H1 (cell line): ENCODE measurements around the gene ZNF839. TPM values are rescaled to one million over a fixed set of nuclear protein-coding genes. Genes with fewer than 3 reads are reported as not detected.

ENCODE experiments used
- CTCF ChIA-PET: fragments of 300-600 bp; sonication (Branson Sonifier 250); formaldehyde crosslinking; loops from one replicate; lab custom pipeline; 2021; ENCODE audit not compliant: partially characterized antibody; lab: Charles Lee
- POLR2A ChIA-PET: fragments of 300-600 bp; sonication (Branson Sonifier 250); formaldehyde crosslinking; loops from one replicate; lab custom pipeline; 2021; ENCODE audit warnings: inconsistent platforms; ENCODE audit not compliant: partially characterized antibody; lab: Charles Lee
- DNase-seq, 2 experiments: peaks; one replicate each; pipeline versions ENCODE4 v3.0.0 to v3.0.0-alpha.2; 2010 to 2022; ENCODE audit warnings: low spot score in 2 of 2, low read depth in 1 of 2, mixed read lengths in 1 of 2
- FAIRE-seq: peaks from 2 replicates; lab custom pipeline; 2011; peaks lifted over from hg19 to GRCh38; lab: Jason Lieb, UNC
- H2AFZ ChIP-seq: 2 replicates; pipeline ENCODE4 v1.8.1; 2012; ENCODE audit warnings: low read length, inconsistent platforms
- H2AK5ac ChIP-seq: 2 replicates; pipeline ENCODE4 v1.6.1; 2013; ENCODE audit warnings: low read depth, low read length
- H2BK120ac ChIP-seq: replicated peaks from 2 replicates; pipeline ENCODE3; 2013; ENCODE audit warnings: low read depth, low read length, inconsistent platforms
- H2BK12ac ChIP-seq: 2 replicates; pipeline ENCODE4 v1.6.1; 2013; ENCODE audit warnings: low read depth, low read length
- H2BK15ac ChIP-seq: 2 replicates; pipeline ENCODE4 v1.6.1; 2013; ENCODE audit warnings: low read length
- H2BK20ac ChIP-seq: 2 replicates; pipeline ENCODE4 v1.6.1; 2013; ENCODE audit warnings: low read length
- H2BK5ac ChIP-seq: 2 replicates; pipeline ENCODE4 v1.6.1; 2013; ENCODE audit warnings: low read depth, low read length
- H3K14ac ChIP-seq: 2 replicates; pipeline ENCODE4 v1.6.1; 2013; ENCODE audit warnings: inconsistent platforms; ENCODE audit not compliant: insufficient read length
- H3K18ac ChIP-seq: 2 replicates; pipeline ENCODE4 v1.6.1; 2013; ENCODE audit warnings: low read length; ENCODE audit errors: extremely low read depth
- H3K23ac ChIP-seq: 2 replicates; pipeline ENCODE4 v1.6.1; 2013; ENCODE audit warnings: inconsistent platforms; ENCODE audit not compliant: insufficient read length
- H3K23me2 ChIP-seq: 2 replicates; pipeline ENCODE4 v1.6.1; 2013; ENCODE audit warnings: low read depth, low read length
- H3K27ac ChIP-seq: 2 replicates; pipeline ENCODE4 v1.6.1; 2011; ENCODE audit warnings: low read depth, low read length, inconsistent platforms
- H3K27me3 ChIP-seq, 4 experiments: replicated peaks in 1 of 4; 1 replicate in 1 of 4; 2 replicates in 3 of 4; pipeline versions ENCODE4 v1.6.1 to v1.8.1; 2011 to 2013; ENCODE audit warnings: low read length in 3 of 4, mild to moderate bottlenecking in 3 of 4, inconsistent platforms in 2 of 4, mixed read lengths in 2 of 4, moderate library complexity in 1 of 4; ENCODE audit not compliant: control insufficient read depth in 3 of 4, insufficient read depth in 3 of 4; ENCODE audit errors: extremely low read depth in 1 of 4
- H3K36me3 ChIP-seq, 4 experiments: 2 replicates each; pipeline versions ENCODE4 v1.6.1 to v1.8.1; 2011 to 2013; ENCODE audit warnings: mild to moderate bottlenecking in 4 of 4, low read length in 3 of 4, moderate library complexity in 2 of 4, control low read depth in 1 of 4, inconsistent platforms in 1 of 4; ENCODE audit not compliant: insufficient read depth in 4 of 4, control insufficient read depth in 2 of 4
- H3K4ac ChIP-seq: replicated peaks from 2 replicates; pipeline ENCODE3; 2013; ENCODE audit warnings: low read length, low read depth, mixed read lengths, inconsistent platforms; ENCODE audit not compliant: insufficient read length
- H3K4me1 ChIP-seq, 4 experiments: replicated peaks in 1 of 4; 1 replicate in 1 of 4; 2 replicates in 3 of 4; pipeline versions ENCODE4 v1.6.1 to v1.8.1; 2011 to 2013; ENCODE audit warnings: low read length in 3 of 4, inconsistent platforms in 2 of 4, mixed read lengths in 1 of 4; ENCODE audit not compliant: insufficient read depth in 4 of 4, control insufficient read depth in 3 of 4
- H3K4me2 ChIP-seq, 2 experiments: 2 replicates each; pipeline versions ENCODE4 v1.6.1 to v1.8.1; 2011 to 2013; ENCODE audit warnings: low read depth in 2 of 2, low read length in 2 of 2, control low read depth in 1 of 2, inconsistent platforms in 1 of 2, mild to moderate bottlenecking in 1 of 2; ENCODE audit not compliant: insufficient read depth in 1 of 2
- H3K4me3 ChIP-seq, 4 experiments: fragments of 200-600, 300-600 bp in 1 of 4; sonication (generic), shearing (Covaris generic), sonication (Bioruptor Twin) in 1 of 4; 2 replicates each; pipeline versions ENCODE4 v1.5.1 to v1.8.1; 2011 to 2016; ENCODE audit warnings: low read length in 4 of 4, low read depth in 3 of 4, control low read depth in 2 of 4, inconsistent platforms in 2 of 4, mild to moderate bottlenecking in 2 of 4, mixed read lengths in 1 of 4, moderate library complexity in 1 of 4; ENCODE audit not compliant: insufficient read depth in 2 of 4; ENCODE audit errors: extremely low read depth in 1 of 4
- H3K56ac ChIP-seq: replicated peaks from 2 replicates; pipeline ENCODE3; 2013; ENCODE audit warnings: low read depth, mild to moderate bottlenecking, mixed read lengths, low read length, inconsistent platforms; ENCODE audit not compliant: insufficient read length
- H3K79me1 ChIP-seq: 2 replicates; pipeline ENCODE4 v1.6.1; 2013; ENCODE audit warnings: low read depth, low read length, control low read depth
- H3K79me2 ChIP-seq, 2 experiments: 2 replicates each; pipeline versions ENCODE4 v1.6.1 to v1.8.1; 2012 to 2013; ENCODE audit warnings: low read length in 2 of 2, mild to moderate bottlenecking in 2 of 2, inconsistent platforms in 1 of 2; ENCODE audit not compliant: insufficient read depth in 2 of 2, control insufficient read depth in 1 of 2
- H3K9ac ChIP-seq, 4 experiments: replicated peaks in 1 of 4; 1 replicate in 1 of 4; 2 replicates in 3 of 4; pipeline versions ENCODE4 v1.6.1 to v1.8.1; 2011 to 2013; ENCODE audit warnings: low read depth in 3 of 4, low read length in 3 of 4, control low read depth in 2 of 4, mild to moderate bottlenecking in 2 of 4, moderate library complexity in 2 of 4, inconsistent platforms in 1 of 4; ENCODE audit errors: extremely low read depth in 1 of 4
- H3K9me3 ChIP-seq, 2 experiments: 2 replicates each; pipeline versions ENCODE4 v1.6.1 to v1.8.1; 2012 to 2013; ENCODE audit warnings: mild to moderate bottlenecking in 2 of 2, moderate library complexity in 2 of 2, control low read depth in 1 of 2, inconsistent platforms in 1 of 2, low read depth in 1 of 2, low read length in 1 of 2, mixed read lengths in 1 of 2; ENCODE audit not compliant: insufficient read depth in 2 of 2
- H4K20me1 ChIP-seq, 2 experiments: replicated peaks in 1 of 2; 2 replicates each; pipeline versions ENCODE3 to v1.8.1; 2011 to 2013; ENCODE audit warnings: inconsistent platforms in 2 of 2, low read length in 2 of 2, mild to moderate bottlenecking in 1 of 2; ENCODE audit not compliant: insufficient read depth in 2 of 2, control insufficient read depth in 1 of 2
- H4K5ac ChIP-seq: 2 replicates; pipeline ENCODE4 v1.6.1; 2013; ENCODE audit warnings: low read length, low read depth, mixed read lengths, inconsistent platforms; ENCODE audit not compliant: insufficient read length
- H4K8ac ChIP-seq: 2 replicates; pipeline ENCODE4 v1.8.0; 2013; ENCODE audit warnings: mild to moderate bottlenecking, moderate library complexity, low read length, inconsistent platforms; ENCODE audit not compliant: insufficient read depth; ENCODE audit errors: extremely low read depth
- H4K91ac ChIP-seq: replicated peaks from 2 replicates; pipeline ENCODE3; 2013; ENCODE audit warnings: low read length, mixed read lengths, inconsistent platforms; ENCODE audit not compliant: insufficient read length
- ASH2L ChIP-seq: fragments of 200-600, 300-600 bp; sonication (generic); IDR thresholded peaks from one replicate; pipeline ENCODE4 v1.7.1; 2017; ENCODE audit warnings: low read length
- BRCA1 ChIP-seq: IDR thresholded peaks from 2 replicates; pipeline ENCODE4 v1.6.1; 2012; ENCODE audit warnings: low read depth, low read length, improper control_type of control experiment
- CBX8 ChIP-seq: fragments of 300-800, 300-1000 bp; sonication (generic); IDR thresholded peaks from 2 replicates; pipeline ENCODE4 v1.7.1; 2016; ENCODE audit warnings: low read depth, low read length, borderline replicate concordance
- CHD2 ChIP-seq: IDR thresholded peaks from 2 replicates; pipeline ENCODE4 v1.6.1; 2012; ENCODE audit warnings: low read length, improper control_type of control experiment
- EP300 ChIP-seq, 2 experiments: IDR thresholded peaks; 1 replicate in 1 of 2; 2 replicates in 1 of 2; pipeline ENCODE4 v1.6.1; 2011 to 2012; ENCODE audit warnings: low read depth in 2 of 2, low read length in 2 of 2, mild to moderate bottlenecking in 2 of 2, borderline replicate concordance in 1 of 2, inconsistent platforms in 1 of 2, moderate library complexity in 1 of 2
- GABPA ChIP-seq: IDR thresholded peaks from 2 replicates; pipeline ENCODE4 v1.6.1; 2011; ENCODE audit warnings: mild to moderate bottlenecking, low read length, moderate library complexity, borderline replicate concordance; ENCODE audit not compliant: insufficient read depth
- GTF2F1 ChIP-seq: IDR thresholded peaks from 2 replicates; pipeline ENCODE4 v1.6.1; 2012; ENCODE audit warnings: low read depth, low read length, improper control_type of control experiment, borderline replicate concordance
- JUND ChIP-seq: IDR thresholded peaks from 2 replicates; pipeline ENCODE4 v1.6.1; 2011; ENCODE audit warnings: mild to moderate bottlenecking, improper control_type of control experiment, low read length
- SIN3A ChIP-seq, 2 experiments: IDR thresholded peaks in 1 of 2; conservative IDR thresholded peaks in 1 of 2; 2 replicates each; pipeline ENCODE4 v1.6.1; 2011 to 2012; ENCODE audit warnings: low read length in 2 of 2, improper control_type of control experiment in 1 of 2, low read depth in 1 of 2, mild to moderate bottlenecking in 1 of 2
- SP1 ChIP-seq: IDR thresholded peaks from 2 replicates; pipeline ENCODE4 v1.6.1; 2011; ENCODE audit warnings: low read depth, low read length
- SUZ12 ChIP-seq: fragments of 200-600 bp; sonication (generic); IDR thresholded peaks from 2 replicates; pipeline ENCODE4 v1.6.1; 2012; ENCODE audit warnings: mild to moderate bottlenecking, inconsistent platforms, low read length, moderate library complexity, mixed read lengths
- YY1 ChIP-seq: IDR thresholded peaks from 2 replicates; pipeline ENCODE4 v1.6.1; 2011; ENCODE audit warnings: low read depth, mild to moderate bottlenecking, low read length
- WGBS, 2 experiments: shearing (Covaris generic) in 1 of 2; methylation state at CpG; one replicate each; pipeline versions ENCODE4 v1.1.6 to v1.1.7; 2013 to 2015; ENCODE audit warnings: low lambda C conversion rate in 2 of 2, mixed read lengths in 2 of 2, inconsistent platforms in 1 of 2, low coverage in 1 of 2, missing lambda C conversion rate in 1 of 2; ENCODE audit not compliant: insufficient replicate concordance in 2 of 2, insufficient coverage in 1 of 2, insufficient read length in 1 of 2; ENCODE audit errors: extremely low coverage in 1 of 2, missing lambda C conversion rate in 1 of 2; 5-methylcytosine and 5-hydroxymethylcytosine counted together
- polyA plus RNA-seq, 7 experiments: library from polyadenylated mRNA; depleted of rRNA in 3 of 7; stranded (reverse) in 5 of 7; unstranded in 2 of 7; fragments of >200 nt in 5 of 7; fragments of 200-250 nt in 2 of 7; gene quantifications; 1 replicate in 5 of 7; 2 replicates in 1 of 7; 4 replicates in 1 of 7; pipeline versions ENCODE4 v1.2.1 to v1.2.3, GENCODE V29; 2011 to 2013; ENCODE audit warnings: missing spikeins in 2 of 7, mixed read lengths in 2 of 7
- total RNA-seq: library from RNA; stranded (reverse); fragmentation: NEBNext Ultra II Directional; extraction: Animal tissue kit (Norgen Biotek cat#: 25700); gene quantifications from 2 replicates; pipeline ENCODE4 v1.2.1, GENCODE V29; 2021
- TF ChIP-seq, protein P1 (sequence below): IDR thresholded peaks from 2 replicates; pipeline ENCODE4 v1.6.1; 2011; ENCODE audit warnings: low read length, improper control_type of control experiment

The ZNF839 gene
- total and polyA plus RNA-seq, 2 of the 8 experiments (the other 6 are each of a cell fraction or from before 2014, with no cell fraction given): 8.1 to 9.4 TPM

DNA sequence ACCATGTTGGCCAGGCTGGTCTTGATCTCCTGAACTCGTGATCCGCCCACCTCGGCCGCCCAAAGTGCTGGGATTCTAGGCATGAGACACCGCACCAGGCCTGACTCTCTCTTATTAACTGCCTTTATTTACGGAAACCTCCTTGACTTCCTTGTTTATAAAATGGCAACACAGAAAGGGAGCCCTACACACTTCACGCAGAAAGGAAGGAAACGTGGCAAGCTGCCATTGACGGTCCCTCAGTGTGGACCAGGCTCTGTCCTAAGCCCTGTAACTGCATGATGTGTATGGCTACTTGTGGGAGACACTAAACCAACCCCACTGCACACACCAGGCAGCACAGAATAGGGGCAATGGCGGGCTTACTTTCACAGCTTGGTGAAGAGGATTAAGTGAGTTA, 31.5 kb downstream of the ZNF839 start:
- ChIA-PET CTCF (interaction anchor here (1.3 kb wide), 1 partner anchor 69 kb away, joined by 3 read pairs; no protein-coding TSS in a partner anchor), POLR2A (interaction anchor here (1.1 to 2.1 kb wide), 3 partner anchors 9 to 12 kb away, joined by 3 to 8 read pairs (median 3); partner anchors contain the start of genes CINP and TECPR2)
- H3K79me2 ChIP-seq: no peaks in the 10 kb centered on the region
- H3K4me2 ChIP-seq: no peak overlapping the region
- no peaks in the 10 kb centered on the region for H3K4me1 ChIP-seq
- H3K36me3 ChIP-seq: peaks cover 2 to 25% (median 16%) of the 10 kb centered on the region in 4 experiments; a peak in 6 of 8 replicates
- no peak overlapping the region for H2BK120ac ChIP-seq
- H2BK5ac ChIP-seq: no peak overlapping the region
- H3K14ac ChIP-seq: no peak overlapping the region
- H4K5ac ChIP-seq: no peak overlapping the region
- H3K23ac ChIP-seq: no peak overlapping the region
- no peak overlapping the region for H3K18ac ChIP-seq
- H2AFZ ChIP-seq: no peak overlapping the region
- H3K27ac ChIP-seq: no peak overlapping the region
- no peak overlapping the region for H3K4me3 ChIP-seq
- no peak overlapping the region for H2AK5ac ChIP-seq
- H3K79me1 ChIP-seq: no peaks in the 10 kb centered on the region
- no peak overlapping the region for H2BK12ac ChIP-seq
- no peak overlapping the region for H3K9ac ChIP-seq
- H2BK15ac ChIP-seq: no peak overlapping the region
- H4K91ac ChIP-seq: no peak overlapping the region
- H2BK20ac ChIP-seq: no peak overlapping the region
- H3K23me2 ChIP-seq: no peaks in the 10 kb centered on the region
- no peaks in the 10 kb centered on the region for H3K9me3 ChIP-seq
- 90% methylated on average over 10 of the region's 10 CpGs; no CpG with 5 or more reads in 1 of the 2 experiments for WGBS, 2 experiments
- DNase-seq (no peak), FAIRE-seq (no peak)
- no peaks in the 10 kb centered on the region for H3K27me3 ChIP-seq
- H4K20me1 ChIP-seq: no peaks in the 10 kb centered on the region
- no peak overlapping the region for H3K56ac ChIP-seq
- H3K4ac ChIP-seq: no peak overlapping the region
- no peak overlapping the region for H4K8ac ChIP-seq
- TF ChIP-seq, protein P1, sequence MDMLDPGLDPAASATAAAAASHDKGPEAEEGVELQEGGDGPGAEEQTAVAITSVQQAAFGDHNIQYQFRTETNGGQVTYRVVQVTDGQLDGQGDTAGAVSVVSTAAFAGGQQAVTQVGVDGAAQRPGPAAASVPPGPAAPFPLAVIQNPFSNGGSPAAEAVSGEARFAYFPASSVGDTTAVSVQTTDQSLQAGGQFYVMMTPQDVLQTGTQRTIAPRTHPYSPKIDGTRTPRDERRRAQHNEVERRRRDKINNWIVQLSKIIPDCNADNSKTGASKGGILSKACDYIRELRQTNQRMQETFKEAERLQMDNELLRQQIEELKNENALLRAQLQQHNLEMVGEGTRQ: no peak
- TF ChIP-seq GTF2F1 (no peak), JUND (no peak), CHD2 (no peak), BRCA1 (no peak), GABPA (no peak), ASH2L (no peak), SUZ12 (no peak), SP1 (no peak), CBX8 (no peak), EP300 (IDR thresholded peaks at IDR 0.05; ENCODE audit: borderline replicate concordance in 1 of 2, low read depth in 2 of 2, low read length in 2 of 2) (no peak), SIN3A (conservative IDR thresholded peaks at IDR 0.05 in 1 of 2, IDR thresholded peaks at IDR 0.05 in 1 of 2; ENCODE audit: low read depth in 1 of 2, low read length in 2 of 2) (no peak), YY1 (no peak)
